SK-N-SH (cell line): ENCODE measurements around the gene SFXN5. TPM values are rescaled to one million over a fixed set of nuclear protein-coding genes. Genes with fewer than 3 reads are reported as not detected.

Source experiments
- CTCF ChIA-PET: fragments of 300-600, 350-600 bp; formaldehyde crosslinking; extraction: SDS; loops from one replicate; lab custom pipeline; 2021; lab: Yijun Ruan, JAX
- POLR2A ChIA-PET: fragments of 350-600 bp; sonication (Branson Sonifier 250); formaldehyde crosslinking; extraction: SDS; loops from one replicate; lab custom pipeline; 2020; ENCODE audit warnings: antibody characterized with exemption, inconsistent platforms; lab: Yijun Ruan, JAX
- DNase-seq: peaks from one replicate; pipeline ENCODE4 v3.0.0; 2012
- H2AFZ ChIP-seq: fragments of 200-600 bp; sonication (generic); 2 replicates; pipeline ENCODE4 v1.8.1; 2016; ENCODE audit warnings: antibody characterized with exemption, mild to moderate bottlenecking, low read depth
- H3F3A ChIP-seq: fragments of 200-600 bp; sonication (generic); replicated peaks from 2 replicates; pipeline ENCODE3; 2016; ENCODE audit warnings: antibody characterized with exemption, mild to moderate bottlenecking; ENCODE audit not compliant: insufficient read depth
- H3K27ac ChIP-seq, 2 experiments: fragments of 200-500 bp in 1 of 2; fragments of 200-600 bp in 1 of 2; sonication (Bioruptor generic) in 1 of 2; sonication (generic), shearing (Covaris generic) in 1 of 2; 2 replicates each; pipeline versions ENCODE4 v1.5.1 to v1.6.1; 2014 to 2016; ENCODE audit warnings: low read depth in 2 of 2, inconsistent platforms in 1 of 2, low read length in 1 of 2, mild to moderate bottlenecking in 1 of 2, mixed read lengths in 1 of 2
- H3K27me3 ChIP-seq: fragments of 200-600 bp; sonication (generic), shearing (Covaris generic); 2 replicates; pipeline ENCODE4 v1.6.1; 2016; ENCODE audit warnings: mixed run types; ENCODE audit not compliant: insufficient read depth
- H3K36me3 ChIP-seq, 2 experiments: fragments of 200-500 bp in 1 of 2; fragments of 200-600 bp in 1 of 2; sonication (Bioruptor generic) in 1 of 2; sonication (generic) in 1 of 2; replicated peaks in 1 of 2; 2 replicates each; pipeline versions ENCODE3 to v1.5.1; 2014 to 2016; ENCODE audit warnings: low read length in 1 of 2, mild to moderate bottlenecking in 1 of 2; ENCODE audit not compliant: insufficient read depth in 2 of 2, control insufficient read depth in 1 of 2
- H3K4me1 ChIP-seq, 2 experiments: fragments of 200-500 bp in 1 of 2; fragments of 200-600 bp in 1 of 2; sonication (Bioruptor generic) in 1 of 2; sonication (generic), shearing (Covaris generic) in 1 of 2; 2 replicates each; pipeline versions ENCODE4 v1.5.1 to v1.6.1; 2014 to 2016; ENCODE audit warnings: low read depth in 1 of 2, low read length in 1 of 2, mixed run types in 1 of 2; ENCODE audit not compliant: insufficient read depth in 2 of 2, control insufficient read depth in 1 of 2
- H3K4me2 ChIP-seq: fragments of 200-600 bp; sonication (generic), shearing (Covaris generic); 2 replicates; pipeline ENCODE4 v1.6.1; 2017; ENCODE audit warnings: mixed run types
- H3K4me3 ChIP-seq, 2 experiments: fragments of 200-500 bp in 1 of 2; fragments of 200-600 bp in 1 of 2; sonication (Bioruptor generic) in 1 of 2; sonication (generic), shearing (Covaris generic) in 1 of 2; 2 replicates each; pipeline versions ENCODE4 v1.5.1 to v1.8.1; 2014 to 2016; ENCODE audit warnings: low read depth in 2 of 2, inconsistent platforms in 1 of 2, low read length in 1 of 2, mild to moderate bottlenecking in 1 of 2, mixed read lengths in 1 of 2, moderate library complexity in 1 of 2
- H3K79me2 ChIP-seq: fragments of 200-600 bp; sonication (generic); 2 replicates; pipeline ENCODE4 v1.8.1; 2017; ENCODE audit warnings: mild to moderate bottlenecking; ENCODE audit not compliant: insufficient read depth
- H3K9ac ChIP-seq: fragments of 200-600 bp; sonication (generic); 2 replicates; pipeline ENCODE4 v1.6.1; 2017; ENCODE audit warnings: mixed run types
- H3K9me2 ChIP-seq: fragments of 200-600 bp; sonication (generic); 2 replicates; pipeline ENCODE4 v1.6.1; 2017; ENCODE audit warnings: mixed run types
- H3K9me3 ChIP-seq: fragments of 200-600 bp; sonication (generic); 2 replicates; pipeline ENCODE4 v1.6.1; 2017; ENCODE audit warnings: mixed run types, mild to moderate bottlenecking, moderate library complexity
- H4K20me1 ChIP-seq: fragments of 200-600 bp; sonication (generic); 2 replicates; pipeline ENCODE4 v1.6.1; 2017; ENCODE audit warnings: mild to moderate bottlenecking, mixed run types; ENCODE audit not compliant: insufficient read depth
- EP300 ChIP-seq, 2 experiments: IDR thresholded peaks; 2 replicates each; pipeline versions ENCODE4 v1.4.0 to v1.6.1; 2012; ENCODE audit warnings: borderline replicate concordance in 1 of 2, low read depth in 1 of 2, low read length in 1 of 2
- FOSL2 ChIP-seq: IDR thresholded peaks from 2 replicates; pipeline ENCODE4 v1.4.0; 2012; ENCODE audit warnings: low read depth, mild to moderate bottlenecking, moderate library complexity, borderline replicate concordance
- IRF3 ChIP-seq: fragments of 150-350 bp; IDR thresholded peaks from 2 replicates; pipeline ENCODE4 v1.6.1; 2016; ENCODE audit warnings: mild to moderate bottlenecking, low read depth, low read length
- JUND ChIP-seq: IDR thresholded peaks from 2 replicates; pipeline ENCODE4 v1.4.0; 2012
- MEF2A ChIP-seq: IDR thresholded peaks from 2 replicates; pipeline ENCODE4 v1.4.0; 2012; ENCODE audit warnings: low read depth, borderline replicate concordance
- MXI1 ChIP-seq: IDR thresholded peaks from 2 replicates; pipeline ENCODE4 v1.6.1; 2012; ENCODE audit warnings: mild to moderate bottlenecking, low read depth, low read length, improper control_type of control experiment
- NRF1 ChIP-seq: IDR thresholded peaks from 2 replicates; pipeline ENCODE4 v1.6.1; 2012; ENCODE audit warnings: low read depth, mild to moderate bottlenecking, low read length
- PBX3 ChIP-seq: IDR thresholded peaks from 2 replicates; pipeline ENCODE4; 2012
- RXRA ChIP-seq: IDR thresholded peaks from 2 replicates; pipeline ENCODE4 v1.4.0; 2012; ENCODE audit warnings: low read depth, mild to moderate bottlenecking, borderline replicate concordance
- SIN3A ChIP-seq: IDR thresholded peaks from 2 replicates; pipeline ENCODE4 v1.6.1; 2012; ENCODE audit warnings: low read depth, mild to moderate bottlenecking, low read length, moderate library complexity, borderline replicate concordance
- TEAD4 ChIP-seq: IDR thresholded peaks from 2 replicates; pipeline ENCODE4 v1.4.0; 2012; ENCODE audit warnings: mild to moderate bottlenecking, borderline replicate concordance; ENCODE audit not compliant: insufficient read depth
- USF1 ChIP-seq: IDR thresholded peaks from 2 replicates; pipeline ENCODE4 v1.4.0; 2012; ENCODE audit warnings: low read depth, borderline replicate concordance
- YY1 ChIP-seq: IDR thresholded peaks from 2 replicates; pipeline ENCODE4 v1.4.0; 2012; ENCODE audit warnings: low read depth, mild to moderate bottlenecking
- ZBTB33 ChIP-seq: IDR thresholded peaks from 2 replicates; pipeline ENCODE4 v1.4.0; 2012; ENCODE audit warnings: low read depth, borderline replicate concordance
- WGBS: methylation state at CpG from one replicate; pipeline ENCODE4 v1.1.6; 2017; ENCODE audit warnings: low lambda C conversion rate; 5-methylcytosine and 5-hydroxymethylcytosine counted together
- polyA plus RNA-seq, 3 experiments: library from polyadenylated mRNA; depleted of rRNA; stranded (reverse); fragments of >200 nt; gene quantifications; 2 replicates each; pipeline ENCODE4 v1.2.3, GENCODE V29; 2012

The SFXN5 gene
- polyA plus RNA-seq, 1 of the 3 experiments (the other 2 are of a cell fraction), result 9.9 TPM

- Histone ChIP-seq H3K27me3 (no peaks in the 10 kb centered on the region), H3K79me2 (peaks cover 50% of the 10 kb centered on the region), H4K20me1 (peaks cover 62% of the 10 kb centered on the region), H2AFZ (no peak overlapping the region), H3K4me2 (no peak overlapping the region), H3K9me3 (no peaks in the 10 kb centered on the region), H3K9me2 (no peaks in the 10 kb centered on the region), H3F3A (no peaks in the 10 kb centered on the region), H3K9ac (no peak overlapping the region), H3K4me3 (no peak overlapping the region), H3K36me3 (peaks cover 3 to 26% of the 10 kb centered on the region in 2 experiments), H3K27ac (no peak overlapping the region), H3K4me1 (no peaks in the 10 kb centered on the region; a peak in 1 of 4 replicates)
- ChIA-PET CTCF (interaction anchor here (1.0 to 21.6 kb wide), 4 partner anchors 75 to 96 kb away, joined by 4 to 267 read pairs (median 10); no protein-coding TSS in a partner anchor), POLR2A (no interaction called here)
- no peak for DNase-seq
- WGBS, result 92% methylated on average over 16 of the region's 16 CpGs
- TF ChIP-seq IRF3, result no peak
- no peak for TF ChIP-seq USF1
- no peak for TF ChIP-seq YY1
- TF ChIP-seq RXRA, result no peak
- no peak for TF ChIP-seq SIN3A
- no peak for TF ChIP-seq NRF1
- no peak for TF ChIP-seq TEAD4
- TF ChIP-seq PBX3, result no peak
- no peak for TF ChIP-seq FOSL2
- no peak for TF ChIP-seq JUND
- TF ChIP-seq MXI1, result no peak
- no peak for TF ChIP-seq MEF2A
- no peak for TF ChIP-seq EP300 (IDR thresholded peaks at IDR 0.05; ENCODE audit: borderline replicate concordance in 1 of 2, low read depth in 1 of 2, low read length in 1 of 2)
Measured at GRCh38 chr2:73081181-73081671, 9.7 kb upstream of the SFXN5 start.

GRCh38 chr2:73080321-73081131 is 9.0 kb upstream of the SFXN5 start:
- H3F3A ChIP-seq, result no peaks in the 10 kb centered on the region
- H3K4me2 ChIP-seq, result no peak overlapping the region
- no peak overlapping the region for H3K27ac ChIP-seq
- no peak overlapping the region for H3K4me3 ChIP-seq
- H3K36me3 ChIP-seq, result peaks cover 3 to 26% of the 10 kb centered on the region in 2 experiments
- peaks cover 56% of the 10 kb centered on the region for H4K20me1 ChIP-seq
- H2AFZ ChIP-seq, result no peak overlapping the region
- CTCF ChIA-PET, result interaction anchor here (0.6 to 21.6 kb wide), 6 partner anchors 8 to 104 kb away, joined by 3 to 267 read pairs (median 4); no protein-coding TSS in a partner anchor
- DNase-seq, result no peak
- no peak for TF ChIP-seq ZBTB33
- TF ChIP-seq PBX3, result no peak
- TF ChIP-seq EP300 (IDR thresholded peaks at IDR 0.05; ENCODE audit: borderline replicate concordance in 1 of 2, low read depth in 1 of 2, low read length in 1 of 2), result no peak
- H3K9me2 ChIP-seq, result no peaks in the 10 kb centered on the region
- POLR2A ChIA-PET, result no interaction called here
- H3K79me2 ChIP-seq, result peaks cover 43% of the 10 kb centered on the region
- 94% methylated on average over 28 of the region's 31 CpGs for WGBS
- no peak overlapping the region for H3K9ac ChIP-seq
- H3K4me1 ChIP-seq, result no peaks in the 10 kb centered on the region; a peak in 1 of 4 replicates
- no peaks in the 10 kb centered on the region for H3K9me3 ChIP-seq
- H3K27me3 ChIP-seq, result no peaks in the 10 kb centered on the region
